ENCODE measurements around the gene TRDMT1.

TRDMT1 gene

GRCh38 chr10:17200912-17201793 lies at the start of gene TRDMT1:
Gene TRDMT1, minus strand, starts transcription at chr10:17201672. Its CDS starts 38 bp downstream, at chr10:17201634.
- DNase-seq (ENCODE audit: low spot score in 2 of 2), result peak; percentile 82 to 91
- Histone ChIP-seq H3K4me1 (peaks cover 21% of the 10 kb centered on the region), H3K9me3 (no peaks in the 10 kb centered on the region), H3K36me3 (replicated peaks) (no peaks in the 10 kb centered on the region), H3K27me3 (ENCODE audit: low read depth) (no peaks in the 10 kb centered on the region), H3K4me3 (peak within 1 kb of the TSS; percentile 73)
- in situ Hi-C loops (cut with MboI; ENCODE audit: low sequenced_read_pairs), result no loop called here

GRCh38 chr10:17250736-17251135 lies 49.3 kb upstream of the TRDMT1 start:
- Histone ChIP-seq H3K9me3 (peaks cover 5% of the 10 kb centered on the region; the same call in 1 of the 2 replicates), H3K4me3 (no peak overlapping the region), H3K27me3 (ENCODE audit: low read depth) (no peaks in the 10 kb centered on the region), H3K36me3 (replicated peaks) (no peaks in the 10 kb centered on the region), H3K4me1 (no peaks in the 10 kb centered on the region)
- in situ Hi-C loops (cut with MboI; ENCODE audit: low sequenced_read_pairs), result no loop called here
- DNase-seq (ENCODE audit: low spot score in 2 of 2), result no peak

DNA sequence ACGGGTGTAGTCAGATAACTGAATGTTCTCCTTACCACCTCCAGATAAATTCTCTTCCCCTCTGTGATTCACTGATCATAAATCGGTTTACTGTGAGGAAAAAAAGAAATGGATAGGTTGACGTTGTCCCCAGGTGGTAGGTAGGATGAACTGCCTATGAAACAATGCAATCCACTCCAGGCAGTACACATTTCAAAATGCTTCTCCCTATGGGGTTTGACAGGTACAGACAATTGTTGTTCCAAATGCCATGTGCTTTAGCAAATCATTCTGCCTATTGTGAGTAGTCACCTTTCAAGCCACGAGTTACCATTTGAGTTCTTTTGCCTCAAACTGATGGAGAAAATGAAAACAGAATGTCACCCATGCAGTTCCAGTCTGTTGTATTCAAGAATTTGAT lies 48.3 kb upstream of the TRDMT1 start:
- no peaks in the 10 kb centered on the region for H3K36me3 ChIP-seq (replicated peaks)
- H3K4me3 ChIP-seq, result no peak overlapping the region
- peaks cover 5% of the 10 kb centered on the region; the same call in 1 of the 2 replicates for H3K9me3 ChIP-seq
- no peaks in the 10 kb centered on the region for H3K4me1 ChIP-seq
- no peak for DNase-seq (ENCODE audit: low spot score in 2 of 2)
- H3K27me3 ChIP-seq (ENCODE audit: low read depth), result no peaks in the 10 kb centered on the region
- in situ Hi-C loops (cut with MboI; ENCODE audit: low sequenced_read_pairs), result no loop called here

DNA sequence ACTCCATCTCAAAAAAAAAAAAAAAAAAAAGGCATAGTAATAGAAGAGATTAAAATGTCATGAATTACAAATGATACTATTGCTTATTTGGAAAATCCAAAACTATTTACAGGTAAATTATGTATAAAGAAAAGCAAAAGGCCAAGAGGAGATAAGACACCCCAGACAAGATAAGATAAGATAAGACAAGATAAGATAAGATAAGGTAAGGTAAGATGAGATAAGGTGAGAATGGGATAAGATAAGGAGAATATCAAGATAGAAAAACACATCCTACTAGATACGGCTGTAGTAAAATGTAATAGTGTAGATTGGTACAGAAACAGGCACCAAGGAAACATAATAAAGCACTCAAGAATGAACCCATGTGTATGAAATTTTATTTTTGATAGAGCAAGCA lies 47.5 kb upstream of the TRDMT1 start:
- no peak overlapping the region for H3K4me3 ChIP-seq
- peaks cover 5% of the 10 kb centered on the region; the same call in 1 of the 2 replicates for H3K9me3 ChIP-seq
- no peaks in the 10 kb centered on the region for H3K36me3 ChIP-seq (replicated peaks)
- in situ Hi-C loops (cut with MboI; ENCODE audit: low sequenced_read_pairs), result no loop called here
- H3K27me3 ChIP-seq (ENCODE audit: low read depth), result no peaks in the 10 kb centered on the region
- H3K4me1 ChIP-seq, result no peaks in the 10 kb centered on the region
- DNase-seq (ENCODE audit: low spot score in 2 of 2), result no peak

DNA sequence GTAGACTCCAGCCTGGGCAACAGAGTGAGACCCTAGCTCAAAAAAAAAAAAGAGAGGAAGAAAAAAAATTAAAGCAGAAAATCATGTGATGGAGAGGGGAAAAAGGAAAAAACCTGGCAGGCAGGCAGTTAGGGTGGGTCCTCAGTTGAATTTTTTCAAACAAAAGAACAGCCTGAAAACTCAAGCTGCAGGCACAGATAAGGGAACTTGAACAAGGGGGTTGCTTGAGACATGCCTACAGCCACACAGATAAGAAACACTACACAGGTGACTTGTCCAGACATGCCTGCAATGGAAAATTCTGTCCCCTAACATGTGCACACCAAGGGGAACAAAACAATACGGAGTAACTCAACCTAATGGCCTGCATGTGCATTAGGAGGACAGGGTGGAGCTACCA lies 45.7 kb upstream of the TRDMT1 start:
- Histone ChIP-seq H3K36me3 (replicated peaks) (no peaks in the 10 kb centered on the region), H3K4me3 (no peak overlapping the region), H3K9me3 (peaks cover 5% of the 10 kb centered on the region; the same call in 1 of the 2 replicates), H3K4me1 (no peaks in the 10 kb centered on the region), H3K27me3 (ENCODE audit: low read depth) (no peaks in the 10 kb centered on the region)
- in situ Hi-C loops (cut with MboI; ENCODE audit: low sequenced_read_pairs), result no loop called here
- peak in 1 of 2 experiments; percentile 9 for DNase-seq (ENCODE audit: low spot score in 2 of 2)

DNA sequence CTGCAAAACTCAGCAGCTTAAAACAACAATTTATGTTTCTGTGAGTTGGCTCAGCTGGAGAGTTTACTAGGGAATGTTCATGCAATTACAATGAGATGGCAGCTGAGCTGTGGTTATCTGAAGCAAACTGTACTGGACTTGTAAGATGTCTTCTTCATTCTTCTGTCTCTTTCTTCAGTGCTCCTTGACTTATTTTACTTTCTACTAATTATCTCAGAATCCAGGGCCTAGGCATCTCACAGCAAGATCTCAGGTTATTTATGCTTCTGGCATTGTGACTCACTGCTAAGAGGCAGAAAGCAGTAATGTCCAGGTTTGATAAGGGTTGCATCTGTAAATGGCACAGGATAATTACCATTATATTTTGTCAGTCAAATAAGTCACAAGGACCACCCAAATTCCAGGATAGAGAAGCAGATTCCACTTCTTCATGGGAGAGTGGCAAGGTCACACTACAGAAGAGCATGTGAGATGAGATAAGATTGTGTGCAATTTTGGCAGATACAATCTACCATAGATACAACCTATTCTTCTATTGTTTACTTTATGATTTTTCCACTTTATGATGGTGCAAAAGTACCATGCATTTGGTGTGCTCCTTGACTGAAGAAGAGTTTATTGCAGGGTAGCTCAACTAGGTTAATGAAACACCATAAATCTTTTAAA lies 43.4 kb upstream of the TRDMT1 start:
- H3K36me3 ChIP-seq (replicated peaks), result no peaks in the 10 kb centered on the region
- no peak overlapping the region for H3K4me3 ChIP-seq
- H3K9me3 ChIP-seq, result peaks cover 5% of the 10 kb centered on the region; the same call in 1 of the 2 replicates
- in situ Hi-C loops (cut with MboI; ENCODE audit: low sequenced_read_pairs), result no loop called here
- no peaks in the 10 kb centered on the region for H3K27me3 ChIP-seq (ENCODE audit: low read depth)
- no peak for DNase-seq (ENCODE audit: low spot score in 2 of 2)
- H3K4me1 ChIP-seq, result no peaks in the 10 kb centered on the region

DNA sequence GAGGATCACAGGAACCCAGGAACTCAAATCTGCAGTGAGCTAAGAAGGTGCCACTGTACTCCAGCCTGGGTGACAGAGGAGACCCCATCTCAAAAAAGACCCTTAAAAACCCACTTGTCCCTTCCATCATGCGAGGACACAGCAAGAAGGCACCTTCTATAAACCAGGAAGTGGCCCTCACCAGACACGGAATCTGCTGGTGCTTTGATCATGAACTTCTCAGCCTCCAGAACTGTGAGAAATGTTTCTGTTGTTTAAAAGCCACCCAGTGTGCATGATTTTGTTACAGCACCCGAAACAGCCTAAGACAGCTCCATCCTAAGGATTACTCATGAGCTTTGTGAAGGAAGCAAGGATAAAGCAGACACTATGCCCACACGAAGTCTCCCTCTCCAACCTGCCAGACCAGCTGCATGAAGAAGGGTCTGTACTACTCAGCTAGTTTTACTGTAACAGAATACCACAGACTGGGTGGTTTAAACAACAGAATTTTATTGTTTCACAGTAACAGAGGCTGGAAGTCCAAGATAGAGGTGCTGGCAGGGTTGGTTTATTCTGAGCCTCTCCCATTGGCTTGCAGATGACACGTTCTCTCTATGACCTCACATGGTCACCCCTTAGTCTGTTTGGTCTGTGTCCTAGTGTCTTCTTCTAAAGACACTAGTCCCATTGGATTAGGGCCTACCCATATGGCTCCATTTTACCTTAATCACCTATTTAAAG lies 40.3 kb upstream of the TRDMT1 start:
- H3K9me3 ChIP-seq, result no peaks in the 10 kb centered on the region
- in situ Hi-C loops (cut with MboI; ENCODE audit: low sequenced_read_pairs), result no loop called here
- H3K36me3 ChIP-seq (replicated peaks), result peaks cover 9% of the 10 kb centered on the region
- no peaks in the 10 kb centered on the region for H3K27me3 ChIP-seq (ENCODE audit: low read depth)
- no peak overlapping the region for H3K4me3 ChIP-seq
- no peak for DNase-seq (ENCODE audit: low spot score in 2 of 2)
- no peaks in the 10 kb centered on the region for H3K4me1 ChIP-seq

GRCh38 chr10:17240616-17241015 lies 39.1 kb upstream of the TRDMT1 start:
- Histone ChIP-seq H3K4me1 (no peaks in the 10 kb centered on the region), H3K27me3 (ENCODE audit: low read depth) (no peaks in the 10 kb centered on the region), H3K36me3 (replicated peaks) (peaks cover 21% of the 10 kb centered on the region), H3K9me3 (no peaks in the 10 kb centered on the region), H3K4me3 (no peak overlapping the region)
- no peak for DNase-seq (ENCODE audit: low spot score in 2 of 2)
- in situ Hi-C loops (cut with MboI; ENCODE audit: low sequenced_read_pairs), result no loop called here

- in situ Hi-C loops (cut with MboI; ENCODE audit: low sequenced_read_pairs), result no loop called here
- Histone ChIP-seq H3K4me3 (no peak overlapping the region), H3K4me1 (no peaks in the 10 kb centered on the region), H3K36me3 (replicated peaks) (peaks cover 26% of the 10 kb centered on the region), H3K27me3 (ENCODE audit: low read depth) (no peaks in the 10 kb centered on the region), H3K9me3 (no peaks in the 10 kb centered on the region)
- no peak for DNase-seq (ENCODE audit: low spot score in 2 of 2)
Observed at GRCh38 chr10:17240096-17240495, 38.6 kb upstream of the TRDMT1 start.

DNA sequence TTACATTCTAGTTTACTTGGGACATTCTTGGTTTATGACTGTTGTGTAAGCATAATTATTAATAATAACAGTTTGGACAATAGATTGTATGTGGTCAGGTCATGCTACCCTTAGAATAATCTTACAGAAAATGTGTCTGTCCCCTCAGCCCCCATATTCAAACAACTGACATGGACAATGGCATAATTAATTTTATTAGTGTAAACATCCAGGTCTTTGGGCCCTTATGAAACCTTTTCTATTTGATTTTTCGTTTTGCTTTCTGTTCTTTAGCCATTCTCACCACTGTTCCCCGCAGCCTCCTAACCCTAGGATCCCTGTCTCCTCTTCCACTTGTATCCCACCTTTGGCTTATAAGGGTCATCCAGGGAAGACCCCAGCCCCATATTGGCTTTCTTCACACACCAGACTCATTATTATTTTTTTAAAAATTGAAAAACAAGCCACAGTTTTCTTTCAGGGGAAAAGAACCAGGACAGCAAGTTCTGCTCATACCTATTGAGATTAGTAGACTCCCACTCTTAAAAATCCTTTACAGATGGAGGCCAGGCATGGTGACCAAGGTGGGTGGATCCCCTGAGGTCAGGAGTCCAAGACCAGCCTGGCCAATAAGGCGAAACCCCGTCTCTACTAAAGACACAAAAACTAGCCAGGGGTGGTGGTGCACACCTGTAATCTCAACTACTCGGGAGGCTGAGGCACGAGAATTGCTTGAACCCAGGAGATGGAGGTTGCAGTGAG lies 38.0 kb upstream of the TRDMT1 start:
- Histone ChIP-seq H3K4me1 (no peaks in the 10 kb centered on the region), H3K4me3 (no peak overlapping the region), H3K36me3 (replicated peaks) (peaks cover 32% of the 10 kb centered on the region), H3K9me3 (no peaks in the 10 kb centered on the region), H3K27me3 (ENCODE audit: low read depth) (no peaks in the 10 kb centered on the region)
- no peak for DNase-seq (ENCODE audit: low spot score in 2 of 2)
- in situ Hi-C loops (cut with MboI; ENCODE audit: low sequenced_read_pairs), result no loop called here

GRCh38 chr10:17238445-17239291 lies 37.2 kb upstream of the TRDMT1 start:
- Histone ChIP-seq H3K4me1 (no peaks in the 10 kb centered on the region), H3K9me3 (no peaks in the 10 kb centered on the region), H3K36me3 (replicated peaks) (peaks cover 41% of the 10 kb centered on the region), H3K4me3 (no peak overlapping the region), H3K27me3 (ENCODE audit: low read depth) (no peaks in the 10 kb centered on the region)
- DNase-seq (ENCODE audit: low spot score in 2 of 2), result no peak
- in situ Hi-C loops (cut with MboI; ENCODE audit: low sequenced_read_pairs), result no loop called here

- Histone ChIP-seq H3K36me3 (replicated peaks) (peaks cover 47% of the 10 kb centered on the region), H3K4me1 (no peaks in the 10 kb centered on the region), H3K27me3 (ENCODE audit: low read depth) (no peaks in the 10 kb centered on the region), H3K4me3 (no peak overlapping the region), H3K9me3 (no peaks in the 10 kb centered on the region)
- in situ Hi-C loops (cut with MboI; ENCODE audit: low sequenced_read_pairs), result no loop called here
- no peak for DNase-seq (ENCODE audit: low spot score in 2 of 2)
Observed at GRCh38 chr10:17237915-17238444, 36.5 kb upstream of the TRDMT1 start.

Measured in HAP-1 (cell line).